Activated CD4-positive, alpha-beta T cell treated with anti-CD3 and anti-CD28 coated beads, Interleukin-2, amount 10 ng/mL, durations not matched to agents 24 days and 14 days (primary cell): ENCODE results near the gene ADAM10. TPM values are rescaled to one million over a fixed set of nuclear protein-coding genes. Genes with fewer than 3 reads are reported as not detected.
A peak's percentile ranks its signal among the peaks of the same experiment; 100 is the strongest.

ENCODE experiments used
- DNase-seq: peaks from one replicate; pipeline ENCODE4 v3.0.0; 2022
- H3K27ac Mint-ChIP-seq: one replicate; pipeline ENCODE4 v1.8.0; 2022; ENCODE audit warnings: mild to moderate bottlenecking, mixed read lengths
- H3K27me3 Mint-ChIP-seq: one replicate; pipeline ENCODE4 v1.8.0; 2022; ENCODE audit warnings: mixed read lengths
- H3K36me3 Mint-ChIP-seq: one replicate; pipeline ENCODE4 v1.8.0; 2022; ENCODE audit warnings: low read depth, mild to moderate bottlenecking, mixed read lengths
- H3K4me1 Mint-ChIP-seq: one replicate; pipeline ENCODE4 v1.8.0; 2021; ENCODE audit warnings: mixed read lengths
- H3K4me3 Mint-ChIP-seq: one replicate; pipeline ENCODE4 v1.8.0; 2022; ENCODE audit warnings: mild to moderate bottlenecking, moderate library complexity, mixed read lengths
- H3K9me3 Mint-ChIP-seq: one replicate; pipeline ENCODE4 v1.8.0; 2021; ENCODE audit warnings: mixed read lengths
- intact Hi-C: fragments of 100-400 bp; cut with micrococcal nuclease; formaldehyde crosslinking; loops from one replicate; pipeline ENCODE4 v1.15.1; 2023
- total RNA-seq: library from RNA; stranded (reverse); gene quantifications from 2 replicates; pipeline ENCODE4 v1.2.3, GENCODE V29; 2022

Gene ADAM10, protein sequence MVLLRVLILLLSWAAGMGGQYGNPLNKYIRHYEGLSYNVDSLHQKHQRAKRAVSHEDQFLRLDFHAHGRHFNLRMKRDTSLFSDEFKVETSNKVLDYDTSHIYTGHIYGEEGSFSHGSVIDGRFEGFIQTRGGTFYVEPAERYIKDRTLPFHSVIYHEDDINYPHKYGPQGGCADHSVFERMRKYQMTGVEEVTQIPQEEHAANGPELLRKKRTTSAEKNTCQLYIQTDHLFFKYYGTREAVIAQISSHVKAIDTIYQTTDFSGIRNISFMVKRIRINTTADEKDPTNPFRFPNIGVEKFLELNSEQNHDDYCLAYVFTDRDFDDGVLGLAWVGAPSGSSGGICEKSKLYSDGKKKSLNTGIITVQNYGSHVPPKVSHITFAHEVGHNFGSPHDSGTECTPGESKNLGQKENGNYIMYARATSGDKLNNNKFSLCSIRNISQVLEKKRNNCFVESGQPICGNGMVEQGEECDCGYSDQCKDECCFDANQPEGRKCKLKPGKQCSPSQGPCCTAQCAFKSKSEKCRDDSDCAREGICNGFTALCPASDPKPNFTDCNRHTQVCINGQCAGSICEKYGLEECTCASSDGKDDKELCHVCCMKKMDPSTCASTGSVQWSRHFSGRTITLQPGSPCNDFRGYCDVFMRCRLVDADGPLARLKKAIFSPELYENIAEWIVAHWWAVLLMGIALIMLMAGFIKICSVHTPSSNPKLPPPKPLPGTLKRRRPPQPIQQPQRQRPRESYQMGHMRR
- total RNA-seq: 103 and 111 TPM in 2 replicates

DNA sequence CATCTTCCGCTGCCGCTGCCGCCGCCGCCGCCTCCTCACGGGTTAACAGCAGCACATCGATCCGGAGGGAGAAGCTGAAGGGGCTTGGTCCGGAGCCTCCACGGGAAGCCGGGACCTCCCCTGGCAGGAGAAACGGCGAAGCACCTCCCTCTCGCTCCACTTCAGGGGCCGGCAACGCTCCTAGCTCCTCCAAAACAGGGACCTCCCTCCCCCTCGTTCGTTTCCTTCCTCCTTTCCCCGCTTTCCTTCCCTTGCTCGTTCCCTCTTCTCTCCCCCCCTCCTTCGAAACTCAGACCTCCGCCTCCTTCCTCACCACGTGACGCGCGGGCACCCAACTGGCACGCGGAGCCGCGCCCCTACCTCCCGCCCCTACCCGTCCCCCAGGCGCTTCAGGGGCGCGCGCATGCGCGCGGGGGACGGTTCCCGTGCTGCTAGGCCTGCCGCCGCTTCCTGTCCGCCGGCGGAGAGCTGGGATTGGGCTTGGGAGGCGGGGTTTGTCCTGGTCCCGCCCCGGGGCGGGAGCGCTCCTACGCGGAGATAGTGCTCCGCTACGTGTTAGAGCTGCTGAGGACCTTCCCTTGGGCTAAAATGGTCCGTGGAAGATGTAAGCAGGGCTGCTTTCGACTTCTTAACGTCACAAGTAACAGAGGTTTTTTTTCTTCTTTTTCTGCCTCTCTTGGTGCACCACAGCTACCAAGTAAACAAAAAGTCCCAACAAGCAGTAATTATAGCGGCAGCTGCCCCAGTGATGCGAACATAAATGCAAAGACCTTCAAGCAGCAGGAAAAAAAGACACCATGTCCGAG lies at the start of gene ADAM10:
TSS of gene ADAM10 (minus strand) at position 176 of the 806 bp plus-strand sequence. CDS start at position 3, 173 bp downstream.
- peak; percentile 99 for DNase-seq
- peaks cover 31% of the 10 kb centered on the region for H3K4me1 Mint-ChIP-seq
- peak within 1 kb of the TSS; percentile 92 for H3K4me3 Mint-ChIP-seq
- H3K9me3 Mint-ChIP-seq: no peaks in the 10 kb centered on the region
- H3K36me3 Mint-ChIP-seq: peaks cover 16% of the 10 kb centered on the region
- no peaks in the 10 kb centered on the region for H3K27me3 Mint-ChIP-seq
- intact Hi-C loops: loop anchor here (1.0 to 10.0 kb wide), 11 partner anchors 22 to 1042 kb away; partner anchors contain the start of genes CCNB2, MINDY2 and POLR2M
- peak within 1 kb of the TSS; percentile 92 for H3K27ac Mint-ChIP-seq

DNA sequence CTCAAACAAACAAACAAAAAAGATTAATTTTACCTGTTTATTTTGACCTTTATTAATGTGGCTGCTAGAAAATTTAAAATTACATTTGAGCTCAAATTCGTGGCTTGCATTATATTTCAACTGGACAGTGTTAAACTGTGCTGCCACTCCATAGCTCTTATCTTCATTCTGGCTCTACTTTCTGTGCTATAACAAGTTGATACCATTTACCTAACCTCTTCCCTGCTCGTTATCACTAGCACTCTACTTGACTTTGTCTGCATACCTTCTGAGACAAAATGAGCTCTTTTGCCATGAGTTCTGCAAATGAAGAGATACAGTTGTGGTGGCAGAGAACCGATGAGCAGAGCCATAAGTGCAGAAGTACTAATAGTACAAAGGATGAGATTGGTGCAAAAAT lies 48.0 kb upstream of the ADAM10 start:
- Mint-ChIP-seq H3K36me3 (peaks cover 17% of the 10 kb centered on the region), H3K9me3 (no peaks in the 10 kb centered on the region), H3K4me1 (peaks cover 17% of the 10 kb centered on the region), H3K27me3 (no peaks in the 10 kb centered on the region), H3K4me3 (no peak overlapping the region), H3K27ac (no peak overlapping the region)
- intact Hi-C loops: no loop called here
- DNase-seq: no peak

DNA sequence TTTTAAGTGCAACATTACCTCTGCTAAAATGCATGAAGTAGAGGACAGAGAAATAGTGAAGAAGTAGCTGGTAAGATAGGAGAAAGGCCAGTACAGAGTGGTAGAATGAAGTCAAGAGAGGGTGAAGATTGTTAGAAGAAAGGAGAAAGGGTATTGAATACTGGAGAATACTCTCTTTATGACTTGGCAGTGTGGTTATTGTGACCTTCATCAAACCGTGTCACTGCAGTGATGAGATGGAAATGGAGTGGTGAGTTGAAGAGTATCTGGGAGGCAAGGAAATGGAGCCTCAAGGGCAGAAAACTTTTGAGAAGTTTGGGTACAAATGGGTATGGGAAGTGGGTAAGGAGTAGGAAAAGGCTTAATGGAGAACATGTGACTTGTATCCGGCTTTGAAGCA lies 46.3 kb upstream of the ADAM10 start:
- DNase-seq: no peak
- peaks cover 20% of the 10 kb centered on the region for H3K36me3 Mint-ChIP-seq

DNA sequence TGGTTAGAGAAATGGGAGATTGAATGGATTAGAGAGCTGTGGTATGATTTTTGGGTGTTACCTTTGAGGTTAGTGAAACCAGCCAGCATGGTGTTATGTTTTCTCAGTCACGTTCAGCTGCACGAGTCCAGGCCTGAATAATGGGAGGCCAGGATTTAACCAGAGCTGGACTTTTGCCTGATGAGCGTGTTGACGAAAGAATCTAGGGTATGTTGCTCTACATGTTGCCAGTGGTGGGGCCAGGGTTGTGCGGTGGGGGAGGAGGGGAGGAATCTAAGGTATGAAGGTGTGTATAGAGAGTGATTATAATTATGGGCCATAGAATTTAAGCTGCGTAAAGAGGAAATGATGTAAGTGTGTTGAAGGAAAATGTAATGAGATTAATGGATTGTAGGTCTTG lies 44.4 kb upstream of the ADAM10 start:
- Mint-ChIP-seq H3K4me1 (peaks cover 11% of the 10 kb centered on the region), H3K27me3 (no peaks in the 10 kb centered on the region), H3K27ac (no peak overlapping the region), H3K4me3 (no peak overlapping the region), H3K9me3 (peaks cover 5% of the 10 kb centered on the region), H3K36me3 (peaks cover 30% of the 10 kb centered on the region)
- DNase-seq: no peak
- intact Hi-C loops: no loop called here

More for the DNA sequence above, 46.3 kb upstream of the ADAM10 start:
- intact Hi-C loops: no loop called here
- no peaks in the 10 kb centered on the region for H3K27me3 Mint-ChIP-seq
- H3K9me3 Mint-ChIP-seq: no peaks in the 10 kb centered on the region
- H3K4me3 Mint-ChIP-seq: no peak overlapping the region
- H3K4me1 Mint-ChIP-seq: peaks cover 17% of the 10 kb centered on the region
- peak overlapping the region; percentile 30 for H3K27ac Mint-ChIP-seq

DNA sequence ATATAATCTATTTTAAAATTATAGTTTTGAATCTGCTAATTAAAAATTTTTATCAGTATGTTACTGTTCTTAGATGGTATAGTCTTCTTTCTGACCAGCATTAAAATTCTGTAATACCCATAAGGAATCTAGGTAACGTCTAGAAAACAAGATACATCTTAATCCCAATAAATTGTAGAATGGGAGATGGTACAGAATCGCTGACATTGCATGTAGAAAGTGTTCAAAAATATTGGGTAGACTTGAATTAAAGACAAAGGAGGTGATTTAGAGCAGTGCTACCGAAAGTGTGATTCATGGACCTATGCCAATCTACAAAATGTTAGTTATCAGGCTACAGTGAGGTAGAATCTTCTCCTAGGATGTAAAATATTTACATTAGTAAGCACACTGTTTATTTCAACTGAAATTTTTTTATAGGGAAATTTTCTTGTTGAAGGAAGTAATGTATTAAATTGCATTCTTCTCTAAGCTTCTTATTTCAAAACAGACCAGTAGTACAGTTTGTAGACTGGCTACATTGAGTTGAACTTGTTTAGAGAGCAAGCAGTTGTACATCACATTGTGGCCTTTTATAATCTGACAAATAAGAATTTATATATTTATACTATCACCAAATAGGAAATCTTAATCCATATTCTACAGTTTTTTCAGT lies 38.7 kb upstream of the ADAM10 start:
- intact Hi-C loops: no loop called here

DNA sequence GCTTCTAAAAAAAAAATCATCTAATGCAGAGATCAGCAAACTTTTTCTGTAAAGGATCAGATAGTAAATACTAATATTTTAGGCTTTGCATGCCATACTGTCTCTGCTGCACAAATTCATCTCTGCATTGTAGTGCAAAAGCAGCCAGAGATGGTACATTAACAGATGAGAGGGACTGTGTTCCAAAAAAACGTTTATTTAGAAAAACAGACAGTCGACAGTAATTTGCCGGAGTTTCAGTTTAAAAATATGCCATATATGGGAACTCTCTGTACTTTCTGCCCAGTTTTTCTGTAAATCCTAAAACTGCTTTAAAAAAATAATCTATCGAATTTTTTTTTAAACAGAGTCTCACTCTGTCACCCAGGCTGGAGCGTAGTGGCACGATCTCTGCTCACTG lies 35.8 kb upstream of the ADAM10 start:
- Mint-ChIP-seq H3K27me3 (no peaks in the 10 kb centered on the region), H3K36me3 (peaks cover 22% of the 10 kb centered on the region), H3K27ac (no peak overlapping the region), H3K4me3 (no peak overlapping the region), H3K9me3 (peaks cover 2% of the 10 kb centered on the region), H3K4me1 (peaks cover 3% of the 10 kb centered on the region)
- DNase-seq: no peak
- intact Hi-C loops: no loop called here

More for the DNA sequence above, 38.7 kb upstream of the ADAM10 start:
- Mint-ChIP-seq H3K4me3 (no peak overlapping the region), H3K27ac (no peak overlapping the region), H3K36me3 (peaks cover 35% of the 10 kb centered on the region), H3K9me3 (peaks cover 5% of the 10 kb centered on the region), H3K4me1 (no peaks in the 10 kb centered on the region), H3K27me3 (no peaks in the 10 kb centered on the region)
- DNase-seq: no peak

DNA sequence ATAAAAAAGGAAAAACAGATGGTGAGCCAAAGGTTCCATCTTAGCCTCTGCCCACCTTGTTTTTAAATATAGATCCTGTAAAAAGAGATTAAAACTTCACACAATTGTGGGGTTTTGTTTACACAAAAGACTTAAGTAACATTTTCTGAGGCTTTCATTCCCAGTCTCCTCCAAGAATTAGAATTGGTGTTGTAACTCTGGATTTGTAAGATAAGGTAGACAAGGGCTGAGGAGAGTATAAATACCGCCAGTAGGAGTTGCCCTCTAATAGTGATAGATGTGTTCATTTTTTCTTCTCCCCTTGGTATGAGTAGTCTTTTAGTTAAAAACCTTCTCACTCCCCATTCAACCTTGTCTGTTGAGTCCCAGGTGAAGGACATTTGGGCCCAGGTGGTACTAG lies 30.0 kb upstream of the ADAM10 start:
- H3K27ac Mint-ChIP-seq: no peak overlapping the region
- H3K36me3 Mint-ChIP-seq: peaks cover 12% of the 10 kb centered on the region
- H3K4me1 Mint-ChIP-seq: peaks cover 9% of the 10 kb centered on the region
- H3K4me3 Mint-ChIP-seq: no peak overlapping the region
- H3K9me3 Mint-ChIP-seq: no peaks in the 10 kb centered on the region
- intact Hi-C loops: no loop called here
- no peak for DNase-seq
- no peaks in the 10 kb centered on the region for H3K27me3 Mint-ChIP-seq

DNA sequence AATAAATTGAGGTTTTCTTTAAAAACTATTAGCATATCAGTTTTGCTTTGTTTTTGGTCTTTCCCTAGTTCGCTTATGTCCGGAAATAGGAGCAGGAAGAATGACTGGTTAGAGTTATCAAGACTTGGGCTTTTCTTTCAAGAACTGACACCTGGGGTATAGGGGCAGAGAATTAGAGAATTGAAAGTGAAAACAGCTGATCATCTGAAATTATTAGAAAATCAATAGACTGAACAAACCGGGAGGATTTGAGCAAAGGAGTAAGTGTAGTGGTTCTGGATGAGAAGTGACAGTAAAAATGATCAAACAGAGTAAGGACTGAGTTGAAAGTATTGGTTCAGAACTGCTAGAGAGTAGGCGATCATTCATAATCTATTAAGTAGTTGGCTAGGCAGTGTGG lies 27.6 kb upstream of the ADAM10 start:
- Mint-ChIP-seq H3K27ac (no peak overlapping the region), H3K4me3 (no peak overlapping the region)

DNA sequence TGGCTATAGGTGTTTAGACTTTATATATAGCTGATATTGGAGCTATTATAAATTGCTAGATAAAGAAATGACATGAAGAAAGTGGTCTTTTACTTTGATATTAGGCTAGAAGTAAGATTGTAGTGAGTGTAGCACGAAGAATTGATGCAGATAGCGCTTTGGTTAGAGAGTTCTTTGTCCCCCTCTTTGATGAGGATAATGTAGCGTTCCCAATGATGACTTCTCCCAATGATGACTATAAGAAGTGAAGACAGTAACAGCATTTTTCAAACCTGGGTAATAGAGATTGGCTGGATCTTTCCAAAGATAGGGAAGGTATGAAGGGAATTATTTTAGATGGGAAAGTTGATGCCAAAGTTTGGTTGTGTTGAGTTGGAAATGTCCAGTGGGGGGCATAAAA lies 25.9 kb upstream of the ADAM10 start:
- H3K27me3 Mint-ChIP-seq: no peaks in the 10 kb centered on the region
- peaks cover 4% of the 10 kb centered on the region for H3K36me3 Mint-ChIP-seq
- H3K9me3 Mint-ChIP-seq: no peaks in the 10 kb centered on the region
- no peak overlapping the region for H3K4me3 Mint-ChIP-seq
- no peak for DNase-seq
- H3K4me1 Mint-ChIP-seq: peaks cover 15% of the 10 kb centered on the region
- H3K27ac Mint-ChIP-seq: no peak overlapping the region
- intact Hi-C loops: no loop called here

More for the DNA sequence above, 27.6 kb upstream of the ADAM10 start:
- peaks cover 11% of the 10 kb centered on the region for H3K4me1 Mint-ChIP-seq
- DNase-seq: no peak
- H3K27me3 Mint-ChIP-seq: no peaks in the 10 kb centered on the region
- intact Hi-C loops: no loop called here
- peaks cover 4% of the 10 kb centered on the region for H3K36me3 Mint-ChIP-seq
- no peaks in the 10 kb centered on the region for H3K9me3 Mint-ChIP-seq

DNA sequence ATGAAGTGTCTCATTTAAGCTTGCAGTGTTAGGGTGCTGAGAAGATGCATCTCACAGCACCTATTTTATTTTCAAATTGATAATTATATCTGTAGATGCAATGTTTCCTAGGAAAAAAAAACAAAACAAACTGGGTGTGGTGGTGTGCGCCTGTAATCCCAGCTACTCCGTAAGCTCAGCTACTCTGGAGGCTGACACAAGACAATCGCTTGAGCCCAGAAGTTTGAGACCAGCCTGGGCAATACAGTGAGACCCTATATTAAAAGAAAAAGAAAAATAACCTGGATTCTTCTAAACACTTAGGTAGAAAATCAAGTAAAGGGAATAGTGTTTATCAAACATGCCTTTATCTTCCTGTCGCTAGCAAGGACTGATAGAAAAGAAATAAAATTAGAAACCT lies 23.5 kb upstream of the ADAM10 start:
- Mint-ChIP-seq H3K27me3 (no peaks in the 10 kb centered on the region), H3K4me1 (peaks cover 20% of the 10 kb centered on the region), H3K27ac (no peak overlapping the region), H3K4me3 (no peak overlapping the region), H3K9me3 (no peaks in the 10 kb centered on the region), H3K36me3 (no peaks in the 10 kb centered on the region)
- no peak for DNase-seq
- intact Hi-C loops: loop anchor here (5.0 kb wide), 1 partner anchor 416 kb away; no protein-coding TSS in a partner anchor

DNA sequence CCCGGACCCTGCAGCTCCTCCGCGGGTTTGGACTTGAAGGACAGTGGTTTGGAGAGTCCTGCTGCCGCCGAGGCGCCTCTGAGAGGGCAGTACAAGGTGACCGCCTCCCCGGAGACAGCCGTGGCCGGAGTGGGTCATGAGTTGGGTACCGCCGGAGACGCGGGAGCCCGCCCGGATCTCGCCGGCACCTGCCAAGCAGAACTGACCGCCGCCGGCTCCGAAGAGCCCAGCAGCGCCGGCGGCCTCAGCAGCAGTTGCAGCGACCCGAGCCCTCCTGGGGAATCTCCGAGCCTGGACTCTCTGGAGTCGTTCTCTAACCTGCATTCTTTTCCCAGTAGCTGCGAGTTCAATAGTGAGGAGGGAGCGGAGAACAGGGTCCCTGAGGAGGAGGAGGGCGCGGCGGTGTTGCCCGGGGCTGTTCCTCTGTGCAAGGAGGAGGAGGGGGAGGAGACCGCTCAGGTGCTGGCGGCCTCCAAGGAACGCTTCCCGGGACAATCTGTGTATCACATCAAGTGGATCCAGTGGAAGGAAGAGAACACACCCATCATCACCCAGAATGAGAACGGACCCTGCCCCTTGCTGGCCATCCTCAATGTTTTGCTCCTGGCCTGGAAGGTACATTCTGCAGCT lies 22.2 kb upstream of the ADAM10 start:
- H3K27ac Mint-ChIP-seq: peak overlapping the region; percentile 85
- H3K9me3 Mint-ChIP-seq: no peaks in the 10 kb centered on the region
- H3K4me1 Mint-ChIP-seq: peaks cover 16% of the 10 kb centered on the region
- H3K36me3 Mint-ChIP-seq: no peaks in the 10 kb centered on the region
- H3K27me3 Mint-ChIP-seq: no peaks in the 10 kb centered on the region
- intact Hi-C loops: loop anchor here (1.0 to 5.0 kb wide), 4 partner anchors 22 to 439 kb away; partner anchors contain the start of genes ADAM10 and SLTM
- peak; percentile 78 for DNase-seq
- H3K4me3 Mint-ChIP-seq: no peak overlapping the region

DNA sequence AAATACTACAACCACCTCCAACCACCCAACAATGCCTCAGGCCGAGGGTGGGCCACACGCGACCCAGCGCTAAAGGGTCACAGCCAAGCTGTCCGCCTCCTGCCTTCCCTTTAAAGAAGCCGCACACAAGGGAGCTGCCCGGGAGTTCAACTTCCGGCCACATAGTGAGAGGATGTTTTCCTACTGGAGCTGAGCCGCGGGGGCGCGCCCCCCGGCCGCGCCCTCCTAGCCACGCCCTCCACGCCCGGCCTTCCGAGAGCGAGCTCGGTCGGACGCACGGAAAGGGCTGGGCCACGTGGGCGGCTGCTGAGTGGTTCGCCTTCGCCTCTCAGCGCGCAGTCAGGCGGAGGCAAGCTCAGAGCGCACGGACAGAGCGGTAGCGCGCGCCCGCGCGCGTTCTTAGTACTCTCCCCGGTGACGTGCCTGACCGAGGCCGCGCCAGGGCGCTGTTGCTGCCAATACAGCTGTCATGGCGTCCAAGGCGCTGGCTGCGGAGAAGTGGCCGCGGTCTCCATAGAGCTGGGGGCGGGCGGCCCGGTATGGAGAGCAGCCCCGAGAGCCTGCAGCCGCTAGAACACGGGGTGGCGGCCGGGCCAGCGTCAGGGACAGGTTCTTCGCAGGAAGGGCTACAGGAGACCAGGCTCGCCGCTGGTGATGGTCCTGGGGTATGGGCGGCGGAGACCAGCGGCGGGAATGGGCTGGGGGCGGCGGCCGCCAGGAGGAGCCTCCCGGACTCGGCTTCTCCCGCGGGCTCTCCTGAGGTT lies 21.5 kb upstream of the ADAM10 start, which contains the start of gene MINDY2:
TSS of gene MINDY2 (plus strand) at position 446 of the 764 bp plus-strand sequence. CDS start at position 540, 94 bp downstream.
- intact Hi-C loops: loop anchor here (1.0 to 5.0 kb wide), 4 partner anchors 22 to 438 kb away; partner anchors contain the start of genes ADAM10 and SLTM
- peaks cover 5% of the 10 kb centered on the region for H3K9me3 Mint-ChIP-seq
- peak within 1 kb of the TSS; percentile 93 for H3K27ac Mint-ChIP-seq
- H3K27me3 Mint-ChIP-seq: peaks cover 2% of the 10 kb centered on the region
- H3K4me3 Mint-ChIP-seq: no peak within 1 kb of the TSS
- peak; percentile 98 for DNase-seq
- H3K4me1 Mint-ChIP-seq: peaks cover 16% of the 10 kb centered on the region
- no peaks in the 10 kb centered on the region for H3K36me3 Mint-ChIP-seq
